Karpas-422 (cell line): ENCODE measurements around the gene SH3GL1. TPM values are rescaled to one million over a fixed set of nuclear protein-coding genes. Genes with fewer than 3 reads are reported as not detected.
A peak's percentile ranks its signal among the peaks of the same experiment; 100 is the strongest.

Source experiments
- DNase-seq: peaks from one replicate; pipeline ENCODE4 v3.0.0-alpha.2; 2015
- H2AFZ ChIP-seq: fragments of 200-600 bp; sonication (generic); 2 replicates; pipeline ENCODE4 v1.6.1; 2014; ENCODE audit warnings: antibody characterized with exemption, low read length, mixed read lengths
- H3K27ac ChIP-seq: fragments of 200-600 bp; sonication (generic); 2 replicates; pipeline ENCODE4 v1.5.1; 2014; ENCODE audit warnings: mild to moderate bottlenecking, low read length, moderate library complexity
- H3K27me3 ChIP-seq: fragments of 200-600 bp; sonication (generic); 2 replicates; pipeline ENCODE4 v1.6.1; 2014; ENCODE audit warnings: low read length, mixed read lengths
- H3K36me3 ChIP-seq: fragments of 200-600 bp; sonication (generic); 2 replicates; pipeline ENCODE4 v1.6.1; 2014; ENCODE audit warnings: low read length, mixed read lengths; ENCODE audit not compliant: insufficient read depth
- H3K4me1 ChIP-seq: fragments of 200-600 bp; sonication (generic); 2 replicates; pipeline ENCODE4 v1.6.1; 2014; ENCODE audit warnings: mild to moderate bottlenecking, low read length, mixed read lengths
- H3K4me2 ChIP-seq: fragments of 200-600 bp; sonication (generic); 2 replicates; pipeline ENCODE4 v1.6.1; 2014; ENCODE audit warnings: low read length, low read depth, mild to moderate bottlenecking; ENCODE audit not compliant: poor library complexity, severe bottlenecking
- H3K4me3 ChIP-seq: fragments of 200-600 bp; sonication (generic); 2 replicates; pipeline ENCODE4 v1.5.1; 2014; ENCODE audit warnings: mild to moderate bottlenecking, antibody characterized with exemption, low read length, mixed read lengths
- H3K79me2 ChIP-seq: fragments of 200-600 bp; sonication (generic); 2 replicates; pipeline ENCODE4 v1.6.1; 2014; ENCODE audit warnings: mild to moderate bottlenecking, low read length, mixed read lengths
- H3K9ac ChIP-seq: fragments of 200-600 bp; sonication (generic); 2 replicates; pipeline ENCODE4 v1.6.0; 2014; ENCODE audit warnings: low read length
- H3K9me2 ChIP-seq: fragments of 200-600 bp; sonication (generic), shearing (Covaris generic); replicated peaks from 2 replicates; pipeline ENCODE4 v1.6.0; 2014; ENCODE audit warnings: mild to moderate bottlenecking, low read length, moderate library complexity; ENCODE audit not compliant: insufficient read depth
- H3K9me3 ChIP-seq: fragments of 300-700, 200-600 bp; sonication (generic); 2 replicates; pipeline ENCODE4 v1.6.1; 2014; ENCODE audit warnings: low read length, mixed read lengths
- H4K20me1 ChIP-seq: fragments of 200-600 bp; sonication (generic); 2 replicates; pipeline ENCODE4 v1.6.1; 2014; ENCODE audit warnings: mild to moderate bottlenecking, antibody characterized with exemption, low read length, low read depth; ENCODE audit not compliant: insufficient read depth
- total RNA-seq: library from RNA; depleted of rRNA; stranded (reverse); fragments of >200 nt; shearing (Covaris generic); gene quantifications from 2 replicates; pipeline ENCODE4 v1.2.3, GENCODE V29; 2014; ENCODE audit warnings: low replicate concordance

SH3GL1 gene
- total RNA-seq, 1 experiment from 2014 or later, result 13.4 TPM

GRCh38 chr19:4413588-4413987 lies 13.2 kb upstream of the SH3GL1 start:
- Histone ChIP-seq H3K4me3 (no peak overlapping the region), H4K20me1 (peaks cover 28% of the 10 kb centered on the region), H3K36me3 (peaks cover 40% of the 10 kb centered on the region), H3K27ac (no peak overlapping the region), H2AFZ (no peak overlapping the region), H3K4me1 (no peaks in the 10 kb centered on the region), H3K79me2 (peaks cover 81% of the 10 kb centered on the region), H3K4me2 (no peak overlapping the region), H3K27me3 (no peaks in the 10 kb centered on the region), H3K9ac (no peak overlapping the region), H3K9me3 (no peaks in the 10 kb centered on the region), H3K9me2 (no peaks in the 10 kb centered on the region)
- no peak for DNase-seq

DNA sequence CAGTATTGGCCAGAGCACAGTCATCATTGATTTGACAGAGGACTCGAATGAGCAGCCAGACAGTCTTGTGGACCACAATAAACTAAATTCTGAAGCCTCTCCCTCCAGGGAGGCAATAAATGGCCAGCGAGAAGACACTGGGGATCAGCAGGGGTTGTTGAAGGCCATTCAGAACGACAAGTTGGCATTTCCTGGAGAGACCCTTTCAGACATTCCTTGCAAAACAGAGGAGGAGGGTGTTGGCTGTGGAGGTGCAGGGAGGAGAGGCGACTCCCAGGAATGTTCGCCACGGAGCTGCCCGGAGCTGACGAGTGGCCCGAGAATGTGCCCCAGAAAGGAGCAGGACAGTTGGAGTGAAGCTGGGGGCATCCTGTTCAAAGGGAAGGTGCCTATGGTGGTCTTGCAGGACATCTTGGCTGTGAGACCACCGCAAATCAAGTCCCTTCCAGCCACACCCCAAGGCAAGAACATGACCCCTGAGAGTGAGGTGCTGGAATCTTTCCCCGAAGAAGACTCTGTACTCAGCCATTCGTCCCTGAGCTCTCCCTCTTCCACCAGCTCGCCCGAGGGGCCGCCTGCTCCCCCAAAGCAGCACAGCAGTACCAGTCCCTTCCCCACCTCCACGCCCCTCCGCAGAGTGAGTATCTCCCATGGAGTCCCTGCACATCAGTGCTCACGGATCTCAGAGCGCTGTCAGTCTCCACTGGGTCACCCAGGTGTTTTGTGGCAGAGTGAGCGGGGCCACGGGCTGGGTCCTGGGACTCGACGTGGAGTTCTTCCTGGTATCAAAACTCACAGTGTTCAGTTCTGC lies 9.0 kb upstream of the SH3GL1 start:
- Histone ChIP-seq H3K27me3 (no peaks in the 10 kb centered on the region), H3K27ac (no peak overlapping the region), H4K20me1 (peaks cover 20% of the 10 kb centered on the region), H2AFZ (no peak overlapping the region), H3K9ac (no peak overlapping the region), H3K9me2 (no peaks in the 10 kb centered on the region), H3K4me2 (no peak overlapping the region), H3K36me3 (peaks cover 43% of the 10 kb centered on the region), H3K9me3 (no peaks in the 10 kb centered on the region), H3K4me1 (peaks cover 8% of the 10 kb centered on the region), H3K4me3 (no peak overlapping the region), H3K79me2 (peaks cover 87% of the 10 kb centered on the region)
- DNase-seq, result no peak

DNA sequence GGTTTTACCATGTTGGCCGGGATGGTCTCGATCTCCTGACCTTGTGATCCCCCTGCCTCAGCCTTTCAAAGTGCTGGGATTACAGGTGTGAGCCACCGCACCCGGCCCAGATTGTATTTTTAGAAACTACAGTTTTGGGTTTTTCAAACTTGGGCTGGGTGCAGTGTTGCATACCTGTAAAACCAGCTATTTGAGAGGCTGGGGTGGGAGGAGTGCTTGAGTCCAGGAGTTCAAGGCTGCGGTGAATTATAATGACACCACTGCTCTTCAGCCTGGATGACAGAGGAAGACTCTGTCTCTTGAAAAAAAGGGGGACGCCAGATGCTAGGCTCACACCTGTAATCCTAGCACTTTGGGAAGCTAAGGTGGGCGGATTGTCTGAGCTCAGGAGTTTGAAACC lies 6.3 kb upstream of the SH3GL1 start:
- H3K4me1 ChIP-seq, result peaks cover 23% of the 10 kb centered on the region
- no peak overlapping the region for H3K9ac ChIP-seq
- no peak overlapping the region for H3K4me3 ChIP-seq
- H3K4me2 ChIP-seq, result no peak overlapping the region
- no peak overlapping the region for H3K27ac ChIP-seq
- peaks cover 27% of the 10 kb centered on the region for H3K36me3 ChIP-seq
- peaks cover 79% of the 10 kb centered on the region for H3K79me2 ChIP-seq
- no peaks in the 10 kb centered on the region for H3K27me3 ChIP-seq
- H4K20me1 ChIP-seq, result peaks cover 19% of the 10 kb centered on the region
- no peaks in the 10 kb centered on the region for H3K9me3 ChIP-seq
- no peaks in the 10 kb centered on the region for H3K9me2 ChIP-seq
- DNase-seq, result no peak
- H2AFZ ChIP-seq, result no peak overlapping the region

- no peak overlapping the region for H2AFZ ChIP-seq
- no peak overlapping the region for H3K4me2 ChIP-seq
- H3K4me3 ChIP-seq, result no peak overlapping the region
- H4K20me1 ChIP-seq, result peaks cover 19% of the 10 kb centered on the region
- H3K9ac ChIP-seq, result no peak overlapping the region
- H3K79me2 ChIP-seq, result peaks cover 73% of the 10 kb centered on the region
- H3K9me3 ChIP-seq, result no peaks in the 10 kb centered on the region
- peaks cover 26% of the 10 kb centered on the region for H3K4me1 ChIP-seq
- H3K27ac ChIP-seq, result no peak overlapping the region
- H3K27me3 ChIP-seq, result no peaks in the 10 kb centered on the region
- no peaks in the 10 kb centered on the region for H3K9me2 ChIP-seq
- DNase-seq, result no peak
- peaks cover 26% of the 10 kb centered on the region for H3K36me3 ChIP-seq
Measured at GRCh38 chr19:4405977-4406376, 5.6 kb upstream of the SH3GL1 start.

DNA sequence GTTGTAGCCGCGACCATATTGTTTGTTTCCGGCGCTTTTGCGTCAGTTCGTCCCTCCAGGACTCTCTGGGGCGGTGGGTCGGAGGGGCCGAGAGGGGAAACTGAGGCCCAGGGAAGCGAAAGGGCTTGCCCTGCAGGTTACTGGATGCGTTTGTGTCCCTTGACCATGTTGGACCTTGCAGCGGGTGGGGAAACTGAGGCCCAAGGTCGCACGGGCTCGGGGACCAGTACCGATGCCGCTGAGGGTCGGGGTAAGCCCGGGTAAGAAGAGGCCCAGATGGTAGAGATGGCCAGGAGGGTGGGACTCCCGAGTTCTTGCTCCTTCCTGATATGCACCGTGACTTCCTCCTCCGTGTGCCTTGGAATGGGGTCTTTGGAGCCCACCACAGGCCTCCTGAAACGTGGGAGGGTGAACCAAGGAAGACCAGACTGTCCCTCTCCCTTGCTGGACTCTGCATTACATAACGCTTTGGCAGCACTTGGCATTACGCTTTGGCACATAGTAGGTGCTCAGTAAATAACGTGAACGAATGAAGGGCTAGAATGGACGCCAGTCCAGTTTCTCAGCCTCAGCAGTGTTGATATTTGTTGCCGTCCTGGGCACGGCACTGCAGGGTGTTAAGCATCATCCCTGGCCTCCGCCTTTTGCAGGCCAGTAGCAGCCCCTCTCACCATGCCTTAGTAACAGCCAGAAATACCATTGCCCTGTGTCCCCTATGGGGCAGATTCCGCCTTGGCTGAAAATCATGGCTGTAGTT lies 2.8 kb upstream of the SH3GL1 start:
- H2AFZ ChIP-seq, result no peak overlapping the region

DNA sequence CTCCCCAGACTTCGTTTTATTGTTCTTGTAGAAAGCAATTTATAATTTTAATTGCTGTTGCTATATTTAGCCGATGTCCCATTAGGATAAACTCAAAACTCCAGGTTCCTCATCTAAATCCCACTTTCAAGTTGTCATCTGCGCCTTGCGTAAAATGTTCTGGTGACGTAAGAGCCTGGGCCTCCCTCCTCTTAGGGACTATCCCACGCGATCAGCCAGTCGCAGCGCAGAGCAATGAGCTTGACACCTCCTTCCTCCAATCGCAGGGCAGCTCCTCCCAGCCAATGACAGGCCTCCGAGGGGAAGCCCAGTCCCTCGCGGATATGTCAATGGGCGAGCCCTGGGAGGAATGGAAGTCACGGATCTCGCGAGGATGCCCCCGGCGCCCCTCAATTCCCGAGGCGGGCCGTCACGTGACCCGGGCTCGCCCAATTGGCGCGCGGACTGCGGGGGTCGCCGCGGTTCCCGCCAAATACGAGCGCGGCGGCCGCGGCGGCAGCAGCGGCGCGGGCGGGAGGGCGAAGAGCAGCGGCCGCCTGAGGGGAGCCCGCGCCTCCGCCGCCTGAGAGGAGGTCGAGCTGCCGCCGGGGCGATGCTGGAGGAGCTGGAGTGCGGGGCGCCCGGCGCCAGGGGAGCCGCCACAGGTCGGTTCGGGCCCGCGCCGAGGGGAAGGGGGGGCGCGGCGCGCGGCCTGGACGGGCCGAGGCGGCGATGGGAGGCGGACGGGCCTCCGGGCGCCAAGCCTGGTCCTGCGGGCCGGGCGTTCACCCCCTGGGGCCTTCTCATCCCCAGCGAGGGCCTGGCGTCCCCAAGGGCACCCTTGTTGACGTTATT lies 2.0 kb upstream of the SH3GL1 start, which contains the start of gene CHAF1A:
CHAF1A (plus strand) TSS at position 470 of the 834 bp plus-strand sequence; CDS start at position 593, 123 bp downstream.
- peak within 1 kb of the TSS; percentile 54 for H3K27ac ChIP-seq
- H3K9me2 ChIP-seq, result no peaks in the 10 kb centered on the region
- H3K4me2 ChIP-seq, result peak within 1 kb of the TSS; percentile 85
- H2AFZ ChIP-seq, result peak within 1 kb of the TSS; percentile 49; the same call in 1 of the 2 replicates
- peaks cover 14% of the 10 kb centered on the region for H3K36me3 ChIP-seq
- peak within 1 kb of the TSS; percentile 99 for H3K9ac ChIP-seq
- no peaks in the 10 kb centered on the region for H3K27me3 ChIP-seq
- DNase-seq, result peak; percentile 100
- peaks cover 76% of the 10 kb centered on the region for H3K79me2 ChIP-seq
- peaks cover 36% of the 10 kb centered on the region for H3K4me1 ChIP-seq
- H3K9me3 ChIP-seq, result no peaks in the 10 kb centered on the region
- H4K20me1 ChIP-seq, result peaks cover 29% of the 10 kb centered on the region
- peak within 1 kb of the TSS; percentile 92 for H3K4me3 ChIP-seq

More for the DNA sequence above, 2.8 kb upstream of the SH3GL1 start:
- peak; percentile 53 for DNase-seq
- Histone ChIP-seq H3K27me3 (no peaks in the 10 kb centered on the region), H3K4me3 (peak overlapping the region; percentile 92), H3K79me2 (peaks cover 71% of the 10 kb centered on the region), H3K9ac (peak overlapping the region; percentile 99), H3K27ac (peak overlapping the region; percentile 54), H3K4me1 (peaks cover 36% of the 10 kb centered on the region), H4K20me1 (peaks cover 30% of the 10 kb centered on the region), H3K36me3 (peaks cover 14% of the 10 kb centered on the region), H3K9me2 (no peaks in the 10 kb centered on the region), H3K4me2 (peak overlapping the region; percentile 85), H3K9me3 (no peaks in the 10 kb centered on the region)

DNA sequence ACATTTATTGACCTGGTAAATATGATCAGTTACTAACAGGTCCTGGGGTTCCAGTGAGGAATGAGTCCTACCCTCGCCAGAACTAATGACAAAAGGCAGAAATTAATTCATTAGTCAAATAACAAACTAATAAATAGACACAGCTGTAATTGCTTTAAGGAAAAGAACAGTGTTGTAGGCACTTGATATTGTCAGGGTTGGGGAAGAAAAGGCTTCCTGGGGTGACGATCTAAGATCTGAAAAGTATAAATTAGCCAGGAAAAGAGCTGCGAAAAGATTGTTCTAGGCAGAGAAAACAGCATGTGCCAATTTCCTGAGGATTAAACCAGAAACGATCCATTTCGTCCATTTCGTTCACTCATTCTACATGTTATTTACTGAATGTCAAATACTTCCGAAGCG lies 1.4 kb upstream of the SH3GL1 start:
- H3K36me3 ChIP-seq, result peaks cover 15% of the 10 kb centered on the region
- H3K9me2 ChIP-seq, result no peaks in the 10 kb centered on the region
- no peaks in the 10 kb centered on the region for H3K27me3 ChIP-seq
- H2AFZ ChIP-seq, result peak overlapping the region; percentile 49; the same call in 1 of the 2 replicates
- H3K4me2 ChIP-seq, result peak overlapping the region; percentile 81
- no peak for DNase-seq
- H3K9ac ChIP-seq, result peak overlapping the region; percentile 72
- H4K20me1 ChIP-seq, result peaks cover 26% of the 10 kb centered on the region
- peaks cover 76% of the 10 kb centered on the region for H3K79me2 ChIP-seq
- H3K9me3 ChIP-seq, result no peaks in the 10 kb centered on the region
- peak overlapping the region; percentile 67 for H3K4me3 ChIP-seq
- H3K4me1 ChIP-seq, result peaks cover 36% of the 10 kb centered on the region
- H3K27ac ChIP-seq, result peak overlapping the region; percentile 52
